Measurements from ENCODE around the gene SEMA4D.

The SEMA4D gene

GRCh38 chr9:89442981-89443814 lies 54.7 kb downstream of the SEMA4D start:
- DNase-seq, result no peak

- no peak for DNase-seq
Measured at GRCh38 chr9:89442501-89442978, 55.4 kb downstream of the SEMA4D start.

- no peak for DNase-seq
Measured at GRCh38 chr9:89441986-89442385, 55.9 kb downstream of the SEMA4D start.

- no peak for DNase-seq
Measured at GRCh38 chr9:89441655-89441970, 56.3 kb downstream of the SEMA4D start.

GRCh38 chr9:89440951-89441654 lies 56.8 kb downstream of the SEMA4D start:
- no peak for DNase-seq

- no peak for DNase-seq
Measured at GRCh38 chr9:89440548-89440947, 57.4 kb downstream of the SEMA4D start.

GRCh38 chr9:89440046-89440445 lies 57.9 kb downstream of the SEMA4D start:
- no peak for DNase-seq

GRCh38 chr9:89439571-89439970 lies 58.3 kb downstream of the SEMA4D start:
- no peak for DNase-seq

GRCh38 chr9:89438194-89438593 lies 59.7 kb downstream of the SEMA4D start:
- no peak for DNase-seq

GRCh38 chr9:89437772-89438171 lies 60.1 kb downstream of the SEMA4D start:
- DNase-seq, result no peak

GRCh38 chr9:89436963-89437625 lies 60.8 kb downstream of the SEMA4D start:
- DNase-seq, result no peak

GRCh38 chr9:89436326-89436725 lies 61.6 kb downstream of the SEMA4D start:
- no peak for DNase-seq

GRCh38 chr9:89435071-89435823 lies 62.7 kb downstream of the SEMA4D start:
- DNase-seq, result no peak

- DNase-seq, result no peak
Measured at GRCh38 chr9:89434636-89435035, 63.3 kb downstream of the SEMA4D start.

GRCh38 chr9:89433826-89434225 lies 64.1 kb downstream of the SEMA4D start:
- no peak for DNase-seq

- no peak for DNase-seq
Measured at GRCh38 chr9:89432986-89433530, 64.9 kb downstream of the SEMA4D start.

GRCh38 chr9:89431930-89432725 lies 65.8 kb downstream of the SEMA4D start:
- no peak for DNase-seq

- no peak for DNase-seq
Measured at GRCh38 chr9:89430995-89431394, 66.9 kb downstream of the SEMA4D start.

- no peak for DNase-seq
Measured at GRCh38 chr9:89428901-89429890, 68.7 kb downstream of the SEMA4D start.

GRCh38 chr9:89428222-89428761 lies 69.6 kb downstream of the SEMA4D start:
- DNase-seq, result no peak
